HEK293 (cell line): ENCODE results near the gene PDE3A.

ENCODE experiments used
- CTCF ChIA-PET: fragments of 350-600 bp; formaldehyde crosslinking; extraction: SDS; loops from one replicate; lab custom pipeline; 2021; ENCODE audit warnings: antibody characterized with exemption; lab: Yijun Ruan, JAX
- POLR2A ChIA-PET: fragments of 300-600 bp; formaldehyde crosslinking; extraction: SDS; loops from one replicate; lab custom pipeline; 2020; ENCODE audit warnings: antibody characterized with exemption, inconsistent platforms; lab: Yijun Ruan, JAX
- H3K27ac ChIP-seq: fragments of 200-500 bp; sonication (Bioruptor generic); 2 replicates; pipeline ENCODE4 v1.5.1; 2014; ENCODE audit warnings: low read depth, low read length, control low read depth, inconsistent platforms; ENCODE audit errors: extremely low read depth
- H3K36me3 ChIP-seq, 2 experiments: fragments of 200-500 bp in 1 of 2; sonication (Bioruptor generic) in 1 of 2; 1 replicate in 1 of 2; 2 replicates in 1 of 2; pipeline ENCODE4 v1.5.1; 2014 to 2017; ENCODE audit warnings: inconsistent platforms in 2 of 2, low read length in 2 of 2; ENCODE audit not compliant: control insufficient read depth in 2 of 2, insufficient read depth in 1 of 2
- H3K4me1 ChIP-seq: fragments of 200-500 bp; sonication (Bioruptor generic); 2 replicates; pipeline ENCODE4 v1.5.1; 2014; ENCODE audit warnings: mild to moderate bottlenecking, low read length, inconsistent platforms; ENCODE audit not compliant: control insufficient read depth, insufficient read depth
- H3K4me3 ChIP-seq: 2 replicates; pipeline ENCODE4 v1.5.1; 2011; ENCODE audit warnings: low read depth, mild to moderate bottlenecking, control low read depth, low read length, moderate library complexity
- H3K9me3 ChIP-seq: fragments of 200-500 bp; sonication (Bioruptor generic); 2 replicates; pipeline ENCODE4 v1.5.1; 2014; ENCODE audit warnings: low read depth, low read length, inconsistent platforms; ENCODE audit not compliant: control insufficient read depth, insufficient read depth
- GFI1B ChIP-seq: fragments of 450-650 bp; formaldehyde crosslinking; IDR thresholded peaks from 2 replicates; pipeline ENCODE4 v1.5.1; 2016; ENCODE audit warnings: missing biosample characterization, missing genetic modification characterization
- GLIS1 ChIP-seq: fragments of 450-650 bp; formaldehyde crosslinking; IDR thresholded peaks from 2 replicates; pipeline ENCODE4 v1.5.1; 2016; ENCODE audit warnings: missing biosample characterization, missing genetic modification characterization
- KLF1 ChIP-seq: fragments of 450-650 bp; formaldehyde crosslinking; IDR thresholded peaks from 2 replicates; pipeline ENCODE4 v1.5.1; 2016; ENCODE audit warnings: missing biosample characterization, missing genetic modification characterization
- KLF10 ChIP-seq: fragments of 450-650 bp; IDR thresholded peaks from 2 replicates; pipeline ENCODE4 v1.5.1; 2018; ENCODE audit warnings: missing biosample characterization, mild to moderate bottlenecking, missing genetic modification characterization
- SP3 ChIP-seq: fragments of 450-650 bp; formaldehyde crosslinking; IDR thresholded peaks from 2 replicates; pipeline ENCODE4 v1.5.1; 2016; ENCODE audit warnings: missing biosample characterization, missing genetic modification characterization
- ZBTB11 ChIP-seq: fragments of 450-650 bp; formaldehyde crosslinking; conservative IDR thresholded peaks from 2 replicates; pipeline ENCODE4 v1.5.1; 2016; ENCODE audit warnings: low read depth, missing biosample characterization, missing genetic modification characterization
- ZBTB17 ChIP-seq: fragments of 450-650 bp; formaldehyde crosslinking; IDR thresholded peaks from 2 replicates; pipeline ENCODE4 v1.5.1; 2016; ENCODE audit warnings: missing biosample characterization, missing genetic modification characterization
- ZFHX2 ChIP-seq: fragments of 450-650 bp; formaldehyde crosslinking; conservative IDR thresholded peaks from 2 replicates; pipeline ENCODE4 v1.5.1; 2016; ENCODE audit warnings: missing biosample characterization, missing genetic modification characterization
- ZIC2 ChIP-seq: fragments of 450-650 bp; formaldehyde crosslinking; IDR thresholded peaks from 2 replicates; pipeline ENCODE4 v1.5.1; 2016; ENCODE audit warnings: missing biosample characterization, missing genetic modification characterization
- ZNF157 ChIP-seq: fragments of 450-650 bp; formaldehyde crosslinking; IDR thresholded peaks from 2 replicates; pipeline ENCODE4 v1.5.1; 2016; ENCODE audit warnings: missing biosample characterization, missing genetic modification characterization
- ZNF280D ChIP-seq: fragments of 450-650 bp; formaldehyde crosslinking; IDR thresholded peaks from 2 replicates; pipeline ENCODE4 v1.5.1; 2016; ENCODE audit warnings: missing biosample characterization, missing genetic modification characterization
- ZNF404 ChIP-seq: fragments of 450-650 bp; formaldehyde crosslinking; IDR thresholded peaks from 2 replicates; pipeline ENCODE4 v1.5.1; 2017; ENCODE audit warnings: missing biosample characterization, missing genetic modification characterization
- ZNF449 ChIP-seq: fragments of 450-650 bp; formaldehyde crosslinking; IDR thresholded peaks from 2 replicates; pipeline ENCODE4 v1.5.1; 2017; ENCODE audit warnings: missing biosample characterization, mild to moderate bottlenecking, missing genetic modification characterization, moderate library complexity
- ZNF561 ChIP-seq: fragments of 450-650 bp; IDR thresholded peaks from 2 replicates; pipeline ENCODE4 v1.5.1; 2018; ENCODE audit warnings: missing biosample characterization, missing genetic modification characterization, borderline replicate concordance
- TF ChIP-seq, protein P1 (sequence below): fragments of 450-650 bp; formaldehyde crosslinking; IDR thresholded peaks from 2 replicates; pipeline ENCODE4 v1.5.1; 2016; ENCODE audit warnings: missing biosample characterization, missing genetic modification characterization
- TF ChIP-seq, protein P2 (sequence below): fragments of 450-650 bp; formaldehyde crosslinking; conservative IDR thresholded peaks from 2 replicates; pipeline ENCODE4 v1.5.1; 2016; ENCODE audit warnings: low read depth, missing biosample characterization, missing genetic modification characterization

PDE3A gene

GRCh38 chr12:20368651-20369304, 441 bp downstream of the PDE3A start (continued):
- TF ChIP-seq, protein P1, sequence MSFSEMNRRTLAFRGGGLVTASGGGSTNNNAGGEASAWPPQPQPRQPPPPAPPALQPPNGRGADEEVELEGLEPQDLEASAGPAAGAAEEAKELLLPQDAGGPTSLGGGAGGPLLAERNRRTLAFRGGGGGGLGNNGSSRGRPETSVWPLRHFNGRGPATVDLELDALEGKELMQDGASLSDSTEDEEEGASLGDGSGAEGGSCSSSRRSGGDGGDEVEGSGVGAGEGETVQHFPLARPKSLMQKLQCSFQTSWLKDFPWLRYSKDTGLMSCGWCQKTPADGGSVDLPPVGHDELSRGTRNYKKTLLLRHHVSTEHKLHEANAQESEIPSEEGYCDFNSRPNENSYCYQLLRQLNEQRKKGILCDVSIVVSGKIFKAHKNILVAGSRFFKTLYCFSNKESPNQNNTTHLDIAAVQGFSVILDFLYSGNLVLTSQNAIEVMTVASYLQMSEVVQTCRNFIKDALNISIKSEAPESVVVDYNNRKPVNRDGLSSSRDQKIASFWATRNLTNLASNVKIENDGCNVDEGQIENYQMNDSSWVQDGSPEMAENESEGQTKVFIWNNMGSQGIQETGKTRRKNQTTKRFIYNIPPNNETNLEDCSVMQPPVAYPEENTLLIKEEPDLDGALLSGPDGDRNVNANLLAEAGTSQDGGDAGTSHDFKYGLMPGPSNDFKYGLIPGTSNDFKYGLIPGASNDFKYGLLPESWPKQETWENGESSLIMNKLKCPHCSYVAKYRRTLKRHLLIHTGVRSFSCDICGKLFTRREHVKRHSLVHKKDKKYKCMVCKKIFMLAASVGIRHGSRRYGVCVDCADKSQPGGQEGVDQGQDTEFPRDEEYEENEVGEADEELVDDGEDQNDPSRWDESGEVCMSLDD: no peak
- TF ChIP-seq, protein P2, sequence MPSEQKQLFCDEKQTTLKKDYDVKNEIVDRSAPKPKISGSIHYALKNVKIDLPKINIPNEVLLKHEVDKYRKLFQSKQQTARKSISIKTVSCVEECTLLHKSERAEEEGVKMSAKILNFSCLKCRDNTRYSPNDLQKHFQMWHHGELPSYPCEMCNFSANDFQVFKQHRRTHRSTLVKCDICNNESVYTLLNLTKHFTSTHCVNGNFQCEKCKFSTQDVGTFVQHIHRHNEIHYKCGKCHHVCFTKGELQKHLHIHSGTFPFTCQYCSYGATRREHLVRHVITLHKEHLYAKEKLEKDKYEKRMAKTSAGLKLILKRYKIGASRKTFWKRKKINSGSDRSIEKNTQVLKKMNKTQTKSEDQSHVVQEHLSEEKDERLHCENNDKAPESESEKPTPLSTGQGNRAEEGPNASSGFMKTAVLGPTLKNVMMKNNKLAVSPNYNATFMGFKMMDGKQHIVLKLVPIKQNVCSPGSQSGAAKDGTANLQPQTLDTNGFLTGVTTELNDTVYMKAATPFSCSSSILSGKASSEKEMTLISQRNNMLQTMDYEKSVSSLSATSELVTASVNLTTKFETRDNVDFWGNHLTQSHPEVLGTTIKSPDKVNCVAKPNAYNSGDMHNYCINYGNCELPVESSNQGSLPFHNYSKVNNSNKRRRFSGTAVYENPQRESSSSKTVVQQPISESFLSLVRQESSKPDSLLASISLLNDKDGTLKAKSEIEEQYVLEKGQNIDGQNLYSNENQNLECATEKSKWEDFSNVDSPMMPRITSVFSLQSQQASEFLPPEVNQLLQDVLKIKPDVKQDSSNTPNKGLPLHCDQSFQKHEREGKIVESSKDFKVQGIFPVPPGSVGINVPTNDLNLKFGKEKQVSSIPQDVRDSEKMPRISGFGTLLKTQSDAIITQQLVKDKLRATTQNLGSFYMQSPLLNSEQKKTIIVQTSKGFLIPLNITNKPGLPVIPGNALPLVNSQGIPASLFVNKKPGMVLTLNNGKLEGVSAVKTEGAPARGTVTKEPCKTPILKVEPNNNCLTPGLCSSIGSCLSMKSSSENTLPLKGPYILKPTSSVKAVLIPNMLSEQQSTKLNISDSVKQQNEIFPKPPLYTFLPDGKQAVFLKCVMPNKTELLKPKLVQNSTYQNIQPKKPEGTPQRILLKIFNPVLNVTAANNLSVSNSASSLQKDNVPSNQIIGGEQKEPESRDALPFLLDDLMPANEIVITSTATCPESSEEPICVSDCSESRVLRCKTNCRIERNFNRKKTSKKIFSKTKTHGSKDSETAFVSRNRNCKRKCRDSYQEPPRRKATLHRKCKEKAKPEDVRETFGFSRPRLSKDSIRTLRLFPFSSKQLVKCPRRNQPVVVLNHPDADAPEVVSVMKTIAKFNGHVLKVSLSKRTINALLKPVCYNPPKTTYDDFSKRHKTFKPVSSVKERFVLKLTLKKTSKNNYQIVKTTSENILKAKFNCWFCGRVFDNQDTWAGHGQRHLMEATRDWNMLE (tag by site-specific recombination): no peak
- no peak for TF ChIP-seq ZBTB11 (tag by site-specific recombination)
- no peak for TF ChIP-seq GFI1B (tag by site-specific recombination)
- peak; percentile 65 for TF ChIP-seq ZFHX2 (tag by site-specific recombination)

DNA sequence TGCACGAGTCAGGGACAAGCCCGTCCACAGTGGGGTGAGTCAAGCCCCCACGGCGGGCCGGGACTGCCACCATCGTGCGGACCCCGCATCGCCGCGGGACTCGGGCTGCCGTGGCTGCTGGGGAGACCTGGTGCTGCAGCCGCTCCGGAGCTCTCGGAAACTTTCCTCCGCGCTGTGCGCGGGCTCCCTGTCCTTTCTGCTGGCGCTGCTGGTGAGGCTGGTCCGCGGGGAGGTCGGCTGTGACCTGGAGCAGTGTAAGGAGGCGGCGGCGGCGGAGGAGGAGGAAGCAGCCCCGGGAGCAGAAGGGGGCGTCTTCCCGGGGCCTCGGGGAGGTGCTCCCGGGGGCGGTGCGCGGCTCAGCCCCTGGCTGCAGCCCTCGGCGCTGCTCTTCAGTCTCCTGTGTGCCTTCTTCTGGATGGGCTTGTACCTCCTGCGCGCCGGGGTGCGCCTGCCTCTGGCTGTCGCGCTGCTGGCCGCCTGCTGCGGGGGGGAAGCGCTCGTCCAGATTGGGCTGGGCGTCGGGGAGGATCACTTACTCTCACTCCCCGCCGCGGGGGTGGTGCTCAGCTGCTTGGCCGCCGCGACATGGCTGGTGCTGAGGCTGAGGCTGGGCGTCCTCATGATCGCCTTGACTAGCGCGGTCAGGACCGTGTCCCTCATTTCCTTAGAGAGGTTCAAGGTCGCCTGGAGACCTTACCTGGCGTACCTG, 1.1 kb downstream of the PDE3A start:
- Histone ChIP-seq H3K36me3 (no peaks in the 10 kb centered on the region), H3K4me3 (peak overlapping the region; percentile 55), H3K9me3 (no peaks in the 10 kb centered on the region), H3K27ac (no peak overlapping the region), H3K4me1 (no peaks in the 10 kb centered on the region; the same call in 1 of the 2 replicates)
- ChIA-PET POLR2A (interaction anchor here (0.8 kb wide), 1 partner anchor 1554 kb away, joined by 4 read pairs; no protein-coding TSS in a partner anchor), CTCF (no interaction called here)
- TF ChIP-seq ZNF157 (tag by site-specific recombination) (no peak), ZNF404 (tag by site-specific recombination) (no peak), GLIS1 (tag by site-specific recombination) (peak; percentile 35; the same call in 1 of the 2 replicates), KLF10 (no peak), SP3 (peak; percentile 80), ZNF280D (tag by site-specific recombination) (no peak), ZNF449 (tag by site-specific recombination) (peak; percentile 79), ZBTB17 (tag by site-specific recombination) (peak; percentile 45; the same call in 1 of the 2 replicates), ZIC2 (tag by site-specific recombination) (peak; percentile 68), ZNF561 (tag by site-specific recombination) (no peak), KLF1 (tag by site-specific recombination) (no peak)
